Hematopoietic multipotent progenitor cell treated with erythropoietin and hydrocortisone succinate and interleukin-3 and kit ligand, for 4 days (in vitro differentiated cells): Measurements from ENCODE around the gene GPHN.
"Not testable (repeated sequence)": the region's sequence is repeated elsewhere in the genome, so short reads cannot be mapped to it uniquely, and the experiment has no call there.

ENCODE experiments used
- DNase-seq: peaks from one replicate; pipeline ENCODE4 v3.0.0-alpha.2; 2015

Gene GPHN

DNA sequence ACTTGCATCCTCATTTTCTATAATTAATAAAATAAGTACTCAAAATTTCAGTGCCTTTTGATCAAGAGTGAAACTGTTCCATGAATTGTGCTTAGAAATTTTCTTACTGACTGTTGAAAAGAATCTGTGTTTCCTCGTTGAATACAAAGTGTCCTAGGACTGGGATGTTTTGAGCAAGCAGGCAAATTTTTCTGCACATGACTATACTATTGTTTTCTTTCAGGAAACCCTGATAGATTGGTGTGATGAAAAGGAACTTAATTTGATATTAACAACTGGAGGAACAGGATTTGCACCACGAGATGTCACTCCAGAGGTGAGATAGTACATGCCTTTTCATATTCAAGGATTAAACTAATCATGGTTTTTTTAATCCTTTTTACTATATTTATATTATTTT, 316.3 kb downstream of the GPHN start:
- DNase-seq, result no peak

- DNase-seq, result no peak
Observed at GRCh38 chr14:66827182-66827581, 319.2 kb downstream of the GPHN start.

DNA sequence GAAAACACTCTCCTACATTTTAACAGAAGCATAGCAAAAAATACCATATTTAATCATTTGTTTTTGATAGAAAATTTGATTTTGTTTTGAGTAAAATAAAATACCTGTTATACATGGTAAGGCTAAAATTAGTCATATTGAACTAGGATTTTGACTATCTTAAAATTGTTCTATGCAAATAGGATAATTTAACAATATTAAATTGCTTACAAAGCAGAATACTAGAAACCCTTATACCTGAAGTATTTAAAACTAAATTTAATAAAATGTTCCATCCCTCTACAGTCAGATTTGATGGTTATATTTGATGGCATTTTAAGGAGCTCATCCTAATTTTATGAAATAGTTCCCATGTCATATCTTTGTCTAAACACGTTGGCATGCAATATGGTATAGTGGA, 323.2 kb downstream of the GPHN start:
- DNase-seq, result no peak

DNA sequence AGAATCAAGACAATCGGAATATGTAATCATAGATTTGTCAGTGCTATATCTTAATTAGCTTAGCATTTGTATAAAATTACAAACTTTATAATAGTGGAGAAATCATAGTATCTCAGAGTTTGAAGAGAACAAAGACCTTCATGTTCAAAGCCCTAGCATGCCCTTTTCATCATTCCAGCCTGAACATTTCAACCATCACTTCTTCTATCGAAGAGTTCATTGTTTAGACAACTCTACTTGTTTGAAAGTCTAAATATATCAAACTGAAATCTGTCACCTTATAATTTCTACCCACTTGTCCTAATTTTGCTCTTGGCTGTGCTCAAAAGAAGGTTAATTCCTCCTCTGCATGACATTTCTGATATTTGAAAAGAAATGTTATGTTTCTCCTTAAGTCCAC, 325.9 kb downstream of the GPHN start:
- DNase-seq, result no peak

DNA sequence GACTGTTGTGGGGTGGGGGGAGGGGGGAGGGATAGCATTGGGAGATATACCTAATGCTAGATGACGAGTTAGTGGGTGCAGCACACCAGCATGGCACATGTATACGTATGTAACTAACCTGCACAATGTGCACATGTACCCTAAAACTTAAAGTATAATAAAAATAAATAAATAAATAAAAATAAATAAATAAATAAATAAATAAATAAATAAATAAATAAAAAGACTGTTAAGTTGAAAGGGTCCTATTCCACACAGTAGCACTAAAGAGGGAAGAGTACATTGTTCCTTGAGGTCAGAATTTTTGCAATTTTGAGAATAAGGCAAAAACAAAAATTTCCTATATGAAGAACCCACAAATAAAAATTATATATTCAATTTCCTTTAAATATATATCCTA, 329.5 kb downstream of the GPHN start:
- not testable (repeated sequence) for DNase-seq

DNA sequence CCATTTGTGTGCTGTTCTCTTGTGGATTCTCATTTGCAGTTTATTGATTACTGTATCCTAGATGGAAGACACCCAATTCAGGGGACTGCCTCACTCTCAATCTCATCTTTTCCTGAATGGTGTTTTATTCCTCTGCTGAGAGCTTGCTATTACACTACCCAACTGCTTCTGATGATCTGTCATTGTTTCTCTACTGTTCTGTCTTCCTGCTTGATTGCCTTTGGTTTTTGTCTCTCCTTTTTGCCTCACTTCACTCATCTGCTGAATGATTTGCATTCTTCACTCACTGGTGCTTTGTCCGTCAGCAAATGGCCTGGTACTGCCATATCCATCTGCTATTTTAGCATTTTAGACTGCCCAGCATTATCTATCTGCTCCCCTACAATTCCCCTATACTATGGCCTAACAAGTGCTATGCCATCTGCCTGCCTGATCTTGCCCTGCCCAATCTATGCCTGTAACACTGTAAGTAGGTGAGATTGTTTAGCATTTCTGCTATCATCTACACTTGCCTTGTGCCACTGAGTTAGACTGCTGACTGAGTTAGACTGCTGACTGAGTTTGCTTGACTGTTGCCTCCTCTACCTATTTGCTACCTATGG, 335.1 kb downstream of the GPHN start:
- DNase-seq, result no peak

- DNase-seq, result no peak
Observed at GRCh38 chr14:66850258-66850888, 342.4 kb downstream of the GPHN start.

DNA sequence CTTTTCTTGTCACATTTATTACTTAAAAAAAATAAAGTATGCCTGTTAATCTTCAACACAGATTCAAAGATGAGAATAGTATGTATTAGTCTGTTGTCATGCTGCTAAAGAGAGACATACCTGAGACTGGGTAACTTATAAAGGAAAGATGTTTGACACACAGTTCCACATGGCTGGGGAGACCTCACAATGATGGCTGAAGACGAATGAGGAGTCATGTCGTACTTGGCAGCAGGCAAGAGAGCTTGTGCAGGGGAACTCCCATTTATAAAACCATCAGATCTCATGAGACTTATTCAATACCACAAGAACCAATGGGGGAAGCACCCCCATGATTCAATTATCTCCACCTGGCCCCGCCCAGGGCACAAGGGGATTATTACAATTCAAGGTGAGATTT, 345.4 kb downstream of the GPHN start:
- no peak for DNase-seq

- no peak for DNase-seq
Observed at GRCh38 chr14:66857867-66858266, 349.9 kb downstream of the GPHN start.

GRCh38 chr14:66859063-66859671, 351.2 kb downstream of the GPHN start:
- DNase-seq, result no peak

GRCh38 chr14:66881596-66881995, 373.6 kb downstream of the GPHN start:
- no peak for DNase-seq

GRCh38 chr14:66884149-66884548, 376.2 kb downstream of the GPHN start:
- no peak for DNase-seq

GRCh38 chr14:66900719-66901118, 392.8 kb downstream of the GPHN start:
- DNase-seq, result no peak

- no peak for DNase-seq
Observed at GRCh38 chr14:66910311-66910840, 402.4 kb downstream of the GPHN start.

GRCh38 chr14:66916421-66916820, 408.5 kb downstream of the GPHN start:
- DNase-seq, result no peak

DNA sequence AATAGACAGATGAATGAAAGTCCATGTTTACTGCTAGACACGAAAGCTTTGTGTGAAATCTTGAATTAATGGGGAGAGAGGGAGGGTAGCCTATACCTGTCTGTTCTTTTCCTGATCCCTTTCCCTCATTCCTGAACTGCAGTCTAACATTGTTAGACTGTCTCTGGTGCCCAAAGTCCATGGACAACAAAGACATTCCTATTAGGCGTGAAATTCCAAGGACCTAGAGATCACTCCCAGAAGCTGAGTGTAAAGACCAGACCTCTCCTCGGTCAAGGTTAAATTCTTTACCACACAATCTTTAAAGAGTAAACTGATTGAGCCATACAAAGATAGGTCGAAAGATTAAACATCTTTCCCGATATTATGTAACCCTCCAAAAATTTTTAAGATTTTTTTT, 410.6 kb downstream of the GPHN start:
- no peak for DNase-seq

GRCh38 chr14:66920196-66920595, 412.2 kb downstream of the GPHN start:
- no peak for DNase-seq

DNA sequence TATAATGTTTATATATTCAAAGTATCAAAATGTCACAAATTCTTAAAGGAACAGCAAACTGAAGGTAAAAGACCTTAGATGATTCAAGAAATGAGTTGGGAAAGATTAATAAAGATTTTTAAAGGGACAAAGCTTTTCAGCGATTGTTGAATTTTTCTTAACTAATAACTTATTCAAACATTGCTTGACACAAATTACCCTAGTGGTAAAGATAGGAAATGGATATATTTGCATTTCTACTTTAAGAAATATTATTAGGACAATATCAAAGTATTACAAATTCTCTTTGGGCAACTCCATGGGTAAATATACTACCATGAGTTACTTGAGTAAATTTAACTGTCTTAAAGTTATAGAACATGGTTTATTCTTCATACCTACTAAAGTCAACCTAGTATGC, 415.3 kb downstream of the GPHN start:
- DNase-seq, result no peak

- no peak for DNase-seq
Observed at GRCh38 chr14:66939409-66939808, 431.5 kb downstream of the GPHN start.

DNA sequence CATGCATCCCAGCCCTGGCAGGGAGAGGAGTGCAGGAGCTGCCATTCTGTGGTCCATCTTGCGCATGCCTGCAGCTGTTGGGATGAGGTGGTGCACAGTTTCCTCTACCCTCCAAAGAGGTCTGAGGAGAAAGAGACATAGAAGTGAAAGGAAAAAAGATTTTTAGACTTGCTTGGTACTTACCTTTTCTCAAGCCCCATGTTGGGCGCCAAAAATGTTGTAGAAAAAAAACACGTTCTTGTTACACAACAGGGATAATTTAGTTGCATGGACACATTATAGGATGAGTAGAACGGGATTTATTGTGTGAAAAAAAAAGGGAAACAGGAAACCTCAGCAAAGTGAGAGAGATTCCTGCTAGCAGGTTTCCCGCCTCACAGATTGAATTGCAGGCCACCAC, 436.9 kb downstream of the GPHN start:
- peak; percentile 44 for DNase-seq

GRCh38 chr14:66955159-66955558, 447.2 kb downstream of the GPHN start:
- DNase-seq, result no peak

DNA sequence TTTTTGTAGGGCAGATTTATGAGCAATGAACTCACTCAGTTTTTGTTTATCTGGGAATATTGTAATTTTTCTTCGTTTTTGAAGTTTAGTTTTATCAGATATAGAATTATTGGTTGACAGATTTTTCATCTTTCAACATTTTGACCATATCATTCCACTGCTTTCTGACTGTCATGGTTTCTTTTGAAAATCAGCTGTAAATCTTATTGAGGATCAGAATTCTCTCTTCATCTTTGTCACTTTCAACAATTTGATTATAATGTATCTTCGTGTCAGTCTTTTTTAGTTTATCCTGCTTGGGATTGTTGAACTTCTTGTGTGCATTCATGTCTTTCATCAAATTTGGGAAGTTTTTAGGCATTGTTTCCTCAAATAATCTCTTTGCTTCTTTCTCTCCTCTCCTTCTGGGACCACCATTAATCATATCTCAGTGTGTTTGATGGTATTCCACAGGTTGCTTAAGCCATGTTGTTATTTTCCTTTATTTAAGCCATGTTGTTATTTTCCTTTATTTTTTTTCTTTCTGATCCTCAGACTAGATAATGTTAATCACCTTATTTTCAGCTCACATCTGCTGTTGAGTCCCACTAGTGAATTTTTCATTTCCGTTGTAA, 451.6 kb downstream of the GPHN start:
- no peak for DNase-seq

DNA sequence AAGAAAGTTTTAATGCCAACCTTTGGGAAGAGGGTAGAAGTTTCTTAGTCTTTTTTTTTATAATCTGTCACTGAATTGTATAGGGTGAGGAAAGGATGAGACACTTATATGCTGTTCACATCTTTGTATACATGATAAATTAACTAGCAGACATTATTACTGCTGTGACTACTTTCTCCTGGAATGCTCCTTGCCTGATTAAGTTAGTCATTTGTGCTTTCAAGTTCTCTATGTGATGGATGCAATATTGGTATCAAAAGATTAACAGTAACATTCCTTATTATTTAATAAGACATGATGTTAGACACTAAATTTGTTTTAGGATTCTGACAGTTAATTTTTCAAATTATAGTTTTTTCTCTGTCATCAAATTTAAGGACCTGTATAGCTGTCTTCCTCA, 457.9 kb downstream of the GPHN start:
- DNase-seq, result no peak

DNA sequence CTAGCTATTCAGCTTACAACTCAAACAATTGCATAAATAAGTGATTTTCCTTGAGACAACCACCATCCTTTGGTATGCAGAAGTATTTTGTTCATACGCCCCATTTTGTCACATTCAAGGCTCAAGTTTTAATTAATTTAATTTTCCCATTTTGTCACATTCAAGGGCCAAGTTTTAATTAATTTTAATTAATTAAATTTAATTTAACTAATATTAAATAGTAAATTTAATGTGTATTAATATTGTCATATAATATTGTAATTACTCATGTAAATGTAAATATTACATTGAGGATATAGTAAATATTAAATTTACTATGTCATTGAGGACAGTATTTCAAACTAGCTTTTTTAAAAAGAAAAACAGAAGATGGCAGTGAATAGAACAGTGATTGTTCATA, 464.5 kb downstream of the GPHN start:
- DNase-seq, result no peak
